ENCODE data around the gene SLC28A2. TPM values are rescaled to one million over a fixed set of nuclear protein-coding genes. Genes with fewer than 3 reads are reported as not detected.
"Not testable (repeated sequence)": the region's sequence is repeated elsewhere in the genome, so short reads cannot be mapped to it uniquely, and the experiment has no call there.

Gene SLC28A2
- total RNA-seq, 1 experiment from 2014 or later: not detected

DNA sequence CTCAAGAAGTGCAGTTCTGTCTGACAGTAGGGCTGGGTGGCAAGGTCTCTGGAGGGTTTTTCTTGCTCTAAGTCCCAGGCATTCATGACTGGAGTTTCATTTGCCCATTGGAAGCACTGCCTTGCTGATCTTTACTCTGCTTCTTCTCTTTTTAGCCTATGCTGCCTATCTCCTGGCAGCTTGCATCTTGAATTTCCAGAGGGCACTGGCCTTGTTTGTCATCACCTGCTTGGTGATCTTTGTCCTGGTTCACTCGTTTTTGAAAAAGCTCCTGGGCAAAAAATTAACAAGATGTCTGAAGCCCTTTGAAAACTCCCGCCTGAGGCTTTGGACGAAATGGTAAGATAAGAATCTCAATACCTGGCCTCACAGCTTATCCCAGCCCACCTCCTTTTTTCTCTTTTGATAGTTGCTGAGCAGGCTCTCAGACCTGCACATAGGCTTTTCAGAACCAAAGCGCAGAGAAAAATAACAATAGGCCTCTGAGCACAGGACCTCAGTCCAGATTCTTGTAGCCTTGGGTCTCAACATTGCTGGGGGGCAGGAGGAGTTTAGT, 10.9 kb downstream of the SLC28A2 start:
- DNase-seq (ENCODE audit: low spot score): no peak

DNA sequence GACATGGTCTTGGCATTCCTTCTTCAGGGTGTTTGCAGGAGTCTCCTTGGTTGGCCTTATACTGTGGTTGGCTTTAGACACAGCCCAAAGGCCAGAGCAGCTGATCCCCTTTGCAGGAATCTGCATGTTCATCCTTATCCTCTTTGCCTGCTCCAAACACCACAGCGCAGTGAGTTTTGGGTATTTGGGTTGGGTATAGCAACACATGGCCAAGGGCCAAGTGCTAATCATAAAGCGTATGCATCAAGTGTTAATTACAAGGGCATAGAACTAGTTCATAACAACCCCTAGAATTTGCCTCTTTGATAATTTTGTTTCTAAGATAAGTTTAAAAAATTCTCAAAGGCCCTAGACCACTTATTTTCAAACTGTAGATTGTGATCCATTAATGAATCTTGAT, 11.8 kb downstream of the SLC28A2 start:
- DNase-seq (ENCODE audit: low spot score): no peak

DNA sequence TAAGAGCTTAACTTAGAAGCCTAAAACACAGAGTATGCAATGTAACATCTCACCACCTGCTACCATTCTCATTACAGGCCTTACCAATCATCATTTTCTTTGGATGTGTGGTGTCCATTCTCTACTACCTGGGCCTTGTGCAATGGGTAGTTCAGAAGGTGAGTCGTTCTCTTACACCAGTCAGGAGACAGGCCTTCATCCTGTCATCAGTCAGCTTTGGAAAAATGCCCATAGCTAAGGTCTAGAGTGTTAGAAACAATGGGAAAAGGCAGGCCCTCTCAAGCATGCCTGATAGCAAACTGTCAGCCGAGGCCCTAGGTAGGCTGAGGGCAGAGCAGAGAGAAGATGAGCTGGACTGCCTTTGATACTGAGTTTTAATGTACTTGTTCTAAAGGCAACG, 13.5 kb downstream of the SLC28A2 start:
- no peak for DNase-seq (ENCODE audit: low spot score)

DNA sequence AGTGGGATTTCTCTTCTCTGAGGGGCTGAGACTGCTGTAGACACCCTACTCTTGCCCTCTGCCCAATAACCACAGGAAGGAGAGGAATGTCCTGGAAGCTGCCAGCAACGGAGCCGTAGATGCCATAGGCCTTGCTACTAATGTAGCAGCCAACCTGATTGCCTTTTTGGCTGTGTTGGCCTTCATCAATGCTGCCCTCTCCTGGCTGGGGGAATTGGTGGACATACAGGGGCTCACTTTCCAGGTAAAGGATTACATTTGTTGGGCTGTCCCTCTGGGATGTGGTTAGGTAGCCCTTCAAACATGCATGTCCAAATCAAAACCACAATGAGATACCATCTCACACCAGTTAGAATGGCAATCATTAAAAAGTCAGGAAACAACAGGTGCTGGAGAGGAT, 16.1 kb downstream of the SLC28A2 start:
- DNase-seq (ENCODE audit: low spot score): no peak

DNA sequence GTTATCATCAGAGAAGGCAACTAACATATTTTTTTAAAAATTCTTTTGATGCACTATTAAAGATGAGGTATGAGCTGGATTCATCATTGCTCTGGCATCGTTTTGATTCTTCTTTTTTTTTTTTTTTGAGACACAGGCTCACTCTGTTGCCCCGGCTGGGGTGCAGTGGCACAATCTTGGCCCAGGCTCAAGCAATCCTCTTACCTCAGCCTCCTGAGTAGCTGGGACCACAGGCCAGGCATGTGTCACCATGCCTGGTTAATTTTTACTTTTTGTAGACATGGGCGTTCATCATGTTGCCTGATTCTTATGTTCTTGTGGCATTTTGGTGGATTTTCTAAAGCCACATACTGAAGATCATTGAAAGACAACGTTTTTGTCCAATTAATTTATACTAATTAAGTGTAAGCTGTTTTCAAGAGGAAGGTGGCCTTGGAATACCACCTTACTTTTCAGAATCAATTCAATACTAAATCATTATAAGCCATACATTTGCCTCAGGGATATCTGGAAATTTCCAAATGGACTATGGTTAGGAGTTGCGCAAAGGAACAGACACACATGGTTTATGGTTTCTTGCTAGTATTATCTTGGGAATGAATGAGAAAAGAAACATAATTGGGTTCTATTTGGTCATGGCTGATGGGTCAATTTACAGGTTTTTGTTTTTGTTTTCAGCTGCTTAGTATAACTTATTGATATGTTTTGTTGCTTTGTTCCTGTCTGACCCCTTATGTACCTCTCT, 22.8 kb downstream of the SLC28A2 start:
- no peak for DNase-seq (ENCODE audit: low spot score)

DNA sequence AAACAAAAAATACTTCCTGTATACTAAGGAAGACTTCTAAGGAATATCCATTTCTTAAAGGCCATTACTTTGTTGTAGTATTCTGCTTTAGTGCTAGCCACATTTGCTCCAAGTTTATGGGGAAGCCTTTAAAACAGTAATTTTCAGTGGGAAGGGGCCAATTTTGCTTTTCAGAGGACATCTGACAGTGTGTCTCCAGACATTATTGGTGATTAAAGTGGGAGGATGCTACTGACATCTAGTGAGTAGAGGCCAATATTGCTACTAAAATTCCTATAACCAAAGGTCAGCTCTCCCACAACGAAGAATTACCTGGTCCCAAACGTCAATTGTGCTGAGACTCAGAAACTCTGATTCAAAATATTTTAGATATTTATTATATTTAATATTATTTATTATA, 24.8 kb downstream of the SLC28A2 start:
- peak; percentile 37 for DNase-seq (ENCODE audit: low spot score)

DNA sequence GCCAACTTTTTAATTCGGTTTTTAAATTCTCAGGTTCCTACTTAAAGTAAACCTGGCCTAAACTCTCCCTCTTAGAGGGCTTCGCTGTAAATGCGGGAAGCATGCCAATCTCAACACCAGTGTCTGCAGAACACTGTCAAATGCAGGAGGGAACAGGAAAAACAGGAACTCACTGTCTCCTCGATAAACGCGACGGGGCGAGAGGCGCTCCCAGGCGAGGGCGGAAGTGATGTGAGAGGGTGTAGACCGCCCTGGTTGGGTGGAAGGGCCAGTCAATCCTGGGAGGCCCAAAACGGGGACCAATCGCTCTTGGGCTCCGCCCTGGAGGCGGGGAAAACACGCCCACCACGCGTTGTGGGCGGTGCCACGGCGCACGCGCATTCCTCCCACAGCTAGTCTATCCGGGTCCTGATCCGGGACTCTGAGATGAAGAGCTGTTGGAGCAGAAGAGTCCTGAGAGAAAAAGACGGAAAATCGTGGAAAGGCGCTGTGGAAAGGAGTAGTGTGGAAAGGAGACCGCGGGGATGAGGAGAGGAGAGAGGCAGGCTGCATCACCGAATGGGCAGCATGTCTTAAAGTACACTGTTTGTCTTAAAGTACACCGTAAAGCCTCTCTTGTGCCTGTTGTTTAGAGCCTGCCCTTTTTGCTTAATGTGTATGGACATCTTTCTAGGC, 27.1 kb downstream of the SLC28A2 start:
- DNase-seq (ENCODE audit: low spot score): peak; percentile 97

DNA sequence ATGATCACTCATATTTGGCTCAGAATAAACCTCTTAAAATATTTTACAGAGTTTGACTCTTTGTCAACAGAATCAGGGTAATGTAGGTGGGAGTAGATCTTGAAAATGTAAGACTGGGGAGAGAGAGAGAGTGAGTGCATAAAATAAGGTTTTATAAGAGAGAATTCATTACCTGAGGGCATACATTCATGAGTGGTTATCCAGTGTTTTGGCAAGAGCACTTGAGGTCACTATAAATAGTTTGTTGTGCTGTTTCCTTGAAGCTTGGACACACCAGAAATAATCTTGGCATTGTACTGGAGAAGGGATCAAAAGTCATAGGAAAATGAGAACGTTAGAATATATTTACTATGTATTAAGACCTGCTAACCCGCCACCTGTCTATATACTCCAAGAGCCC, 33.4 kb downstream of the SLC28A2 start:
- DNase-seq (ENCODE audit: low spot score): no peak

DNA sequence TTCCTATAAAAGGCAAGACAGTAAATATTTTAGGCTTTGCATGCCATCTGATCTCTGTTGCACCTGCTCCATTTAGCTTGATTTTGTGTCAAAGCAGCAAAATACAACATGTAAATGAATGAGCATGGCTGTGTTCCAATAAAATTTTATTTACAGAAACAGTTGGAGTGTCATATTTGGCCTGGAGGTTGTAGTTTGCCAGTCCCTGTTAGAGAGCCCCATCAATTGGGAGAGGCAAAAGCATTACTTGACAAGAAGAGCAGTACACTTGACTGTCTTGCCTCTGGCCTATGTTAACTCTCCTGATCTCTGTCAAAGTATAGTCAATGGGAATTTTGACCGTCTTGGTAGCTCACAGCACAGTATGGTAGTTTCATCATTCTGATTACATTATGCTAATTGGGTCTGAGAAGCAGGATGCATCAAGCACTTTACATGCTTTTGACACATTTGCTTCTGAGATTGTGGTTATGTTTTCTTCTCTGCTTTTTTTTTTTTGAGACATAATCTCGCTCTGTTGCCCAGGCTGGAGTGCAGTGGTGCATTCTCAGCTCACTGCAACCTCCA, 35.4 kb downstream of the SLC28A2 start:
- DNase-seq (ENCODE audit: low spot score): no peak

DNA sequence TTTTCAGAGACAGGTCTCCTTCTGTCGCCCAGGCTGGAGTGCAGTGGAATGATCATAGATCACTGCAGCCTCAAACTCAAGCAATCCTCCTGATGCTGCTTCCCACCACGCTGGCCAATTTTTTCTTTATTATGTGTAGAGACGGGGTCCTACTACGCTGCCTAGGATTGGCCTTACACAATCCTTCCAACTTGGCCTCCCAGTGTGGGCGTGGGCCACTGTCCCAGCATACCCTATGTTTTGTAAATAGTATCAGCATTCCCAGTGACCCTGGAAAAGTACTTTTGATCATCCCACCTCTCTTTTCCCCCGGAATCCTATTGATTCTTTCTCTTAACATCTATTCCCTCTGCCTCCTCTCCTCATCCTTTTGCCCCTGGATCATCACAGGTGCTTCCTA, 36.9 kb downstream of the SLC28A2 start:
- DNase-seq (ENCODE audit: low spot score): no peak

DNA sequence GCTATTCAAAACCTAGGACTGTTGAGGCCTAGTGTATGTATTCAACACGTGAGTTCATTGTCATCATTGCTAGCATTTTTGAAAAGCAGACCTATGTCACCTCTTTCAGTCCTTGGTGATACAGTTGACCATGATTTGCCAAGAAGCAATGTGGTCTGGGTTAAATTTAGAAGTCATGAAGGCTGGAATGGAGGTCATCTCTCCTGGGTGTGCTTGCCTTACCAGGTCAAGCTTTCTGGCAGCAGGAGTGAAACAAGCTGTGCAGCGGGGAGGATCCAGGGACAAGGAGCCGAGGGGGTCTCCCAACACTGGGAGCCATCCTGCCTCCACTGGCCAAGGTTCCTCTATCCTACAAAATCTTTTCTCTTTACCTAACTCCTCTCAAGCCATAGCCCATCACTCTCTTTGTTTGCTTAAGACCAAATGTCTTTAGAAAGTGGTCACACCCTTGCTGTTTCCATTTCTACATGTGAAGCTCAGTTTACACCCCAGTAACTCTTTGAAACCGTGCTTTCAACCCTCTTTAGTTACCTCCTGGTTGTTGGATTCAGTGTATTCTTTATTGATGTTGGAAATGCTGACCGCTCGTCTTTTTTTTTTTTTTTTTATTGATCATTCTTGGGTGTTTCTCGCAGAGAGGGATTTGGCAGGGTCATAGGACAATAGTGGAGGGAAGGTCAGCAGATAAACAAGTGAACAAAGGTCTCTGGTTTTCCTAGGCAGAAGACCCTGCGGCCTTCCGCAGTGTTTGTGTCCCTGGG, 40.0 kb downstream of the SLC28A2 start:
- no peak for DNase-seq (ENCODE audit: low spot score)

DNA sequence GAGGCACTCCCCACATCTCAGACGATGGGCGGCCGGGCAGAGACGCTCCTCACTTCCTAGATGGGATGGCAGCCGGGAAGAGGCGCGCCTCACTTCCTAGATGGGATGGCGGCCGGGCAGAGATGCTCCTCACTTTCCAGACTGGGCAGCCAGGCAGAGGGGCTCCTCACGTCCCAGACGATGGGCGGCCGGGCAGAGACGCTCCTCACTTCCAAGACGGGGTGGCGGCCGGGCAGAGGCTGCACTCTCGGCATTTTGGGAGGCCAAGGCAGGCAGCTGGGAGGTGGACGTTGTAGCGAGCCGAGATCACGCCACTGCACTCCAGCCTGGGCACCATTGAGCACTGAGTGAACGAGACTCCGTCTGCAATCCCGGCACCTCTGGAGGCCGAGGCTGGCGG, 41.3 kb downstream of the SLC28A2 start:
- not testable (repeated sequence) for DNase-seq (ENCODE audit: low spot score)

DNA sequence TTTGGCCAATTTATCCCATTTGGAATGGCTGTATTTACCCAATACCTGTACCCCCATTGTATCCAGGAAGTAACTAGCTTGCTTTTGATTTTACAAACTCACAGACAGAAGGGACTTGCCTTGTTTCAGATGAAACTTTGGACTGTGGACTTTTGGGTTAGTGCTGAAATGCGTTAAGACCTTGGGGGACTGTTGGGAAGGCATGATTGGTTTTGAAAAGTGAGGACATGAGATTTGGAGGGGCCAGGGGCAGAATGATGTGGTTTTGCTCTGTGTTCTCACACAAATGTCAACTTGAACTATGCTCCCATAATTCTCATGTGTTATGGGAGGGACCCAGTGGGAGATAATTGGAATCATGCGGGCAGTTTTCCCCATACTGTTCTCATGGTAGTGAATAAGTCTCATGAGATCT, 46.9 kb downstream of the SLC28A2 start:
- DNase-seq (ENCODE audit: low spot score): not testable (repeated sequence)

DNA sequence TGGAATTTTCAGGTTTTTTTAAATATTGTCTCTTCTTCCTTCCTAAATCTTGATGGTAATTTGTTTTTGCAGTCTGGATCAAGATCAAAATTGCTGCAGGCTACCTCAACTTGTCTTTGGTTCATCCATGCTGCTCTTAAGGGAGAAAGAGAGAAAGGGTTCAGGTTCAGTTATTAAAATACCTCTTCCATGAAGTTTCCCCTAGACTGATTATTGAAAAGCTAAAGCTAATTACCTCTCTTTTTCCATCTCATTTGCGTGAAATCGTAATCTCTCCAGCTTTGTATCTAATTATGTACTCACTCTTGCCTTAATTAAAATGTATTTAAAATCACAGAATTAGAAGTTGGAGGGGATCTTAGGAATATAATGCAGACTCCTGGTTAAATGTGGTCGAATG, 52.7 kb downstream of the SLC28A2 start:
- DNase-seq (ENCODE audit: low spot score): no peak

DNA sequence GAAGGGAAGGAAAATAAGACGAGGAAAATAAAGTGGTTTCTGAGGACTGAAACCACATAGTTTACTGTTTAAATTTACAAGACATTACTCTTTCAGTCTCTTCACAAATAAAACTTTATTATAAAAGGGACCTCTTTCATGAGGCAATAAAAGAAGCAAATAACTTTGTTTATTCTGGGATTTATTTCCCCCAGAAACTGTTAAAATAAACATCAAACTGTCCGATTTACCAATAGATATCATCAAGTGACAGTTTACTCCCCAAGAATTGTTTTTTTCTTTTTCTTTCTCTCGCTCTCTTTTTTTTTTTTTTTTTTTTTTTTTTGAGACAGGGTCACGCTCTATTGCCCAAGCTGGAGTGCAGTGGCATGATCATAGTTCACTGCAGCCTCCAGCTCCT, 54.1 kb downstream of the SLC28A2 start:
- no peak for DNase-seq (ENCODE audit: low spot score)

DNA sequence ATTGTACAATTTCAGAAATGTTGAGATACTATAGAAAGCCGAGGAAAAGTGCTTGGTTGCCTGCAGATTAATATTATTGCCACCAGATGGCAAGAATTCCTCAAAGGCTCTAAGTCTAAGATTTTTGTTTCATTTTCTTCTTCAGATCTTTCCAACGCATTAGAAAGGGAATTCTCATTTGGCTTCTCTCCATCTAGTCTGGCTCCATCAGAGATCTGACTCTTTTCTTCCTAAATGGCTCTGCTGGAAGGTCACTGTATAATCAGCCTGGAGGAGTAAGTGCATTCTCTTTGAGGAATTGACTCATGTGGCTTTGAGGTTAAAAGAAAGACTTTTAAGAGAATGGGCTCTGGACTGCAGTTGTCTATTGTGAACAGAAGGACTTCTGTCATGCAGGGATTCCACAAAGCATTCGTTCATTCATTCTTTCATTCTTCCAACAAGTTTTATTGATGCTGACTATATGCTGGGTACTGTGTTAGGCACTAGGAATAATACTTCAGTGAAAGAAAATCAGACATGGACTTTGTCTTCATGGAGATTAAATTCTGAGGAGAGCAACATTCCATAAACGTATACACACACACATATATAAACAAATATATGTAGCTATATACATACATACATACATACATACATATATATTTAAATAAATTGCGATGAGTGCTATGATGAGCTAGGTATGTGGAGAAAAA, 55.3 kb downstream of the SLC28A2 start:
- DNase-seq (ENCODE audit: low spot score): peak; percentile 61

DNA sequence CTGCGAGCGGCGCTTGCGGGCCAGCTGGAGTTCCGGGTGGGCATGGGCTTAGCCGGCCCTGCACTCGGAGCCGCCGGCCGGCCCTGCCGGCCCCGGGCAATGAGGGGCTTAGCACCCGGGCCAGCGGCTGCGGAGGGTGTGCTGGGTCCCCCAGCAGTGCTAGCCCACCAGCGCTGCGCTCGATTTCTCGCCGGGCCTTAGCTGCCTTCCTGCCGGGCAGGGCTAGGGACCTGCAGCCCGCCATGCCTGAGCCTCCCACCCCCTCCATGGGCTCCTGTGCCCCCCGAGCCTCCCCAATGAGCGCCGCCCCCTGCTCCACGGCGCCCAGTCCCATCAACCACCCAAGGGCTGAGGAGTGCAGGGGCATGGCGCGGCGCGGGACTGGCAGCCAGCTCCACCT, 62.1 kb downstream of the SLC28A2 start:
- not testable (repeated sequence) for DNase-seq (ENCODE audit: low spot score)

DNA sequence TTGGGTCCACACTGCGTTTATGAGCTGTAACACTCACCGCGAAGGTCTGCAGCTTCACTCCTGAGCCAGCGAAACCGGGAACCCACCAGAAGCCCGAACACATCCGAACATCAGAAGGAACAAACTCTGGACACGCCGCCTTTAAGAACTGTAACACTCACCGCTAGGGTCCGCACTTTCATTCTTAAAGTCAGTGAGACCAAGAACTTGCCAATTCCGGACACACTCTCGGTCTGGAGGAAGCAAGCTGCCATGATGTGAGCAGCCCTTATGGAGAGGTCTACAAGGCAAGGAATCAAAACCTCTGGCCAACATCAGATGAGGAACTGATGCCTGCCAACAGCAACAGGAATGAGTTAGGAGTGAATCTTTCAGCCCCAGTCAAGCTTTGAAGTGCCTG, 62.9 kb downstream of the SLC28A2 start:
- DNase-seq (ENCODE audit: low spot score): no peak

DNA sequence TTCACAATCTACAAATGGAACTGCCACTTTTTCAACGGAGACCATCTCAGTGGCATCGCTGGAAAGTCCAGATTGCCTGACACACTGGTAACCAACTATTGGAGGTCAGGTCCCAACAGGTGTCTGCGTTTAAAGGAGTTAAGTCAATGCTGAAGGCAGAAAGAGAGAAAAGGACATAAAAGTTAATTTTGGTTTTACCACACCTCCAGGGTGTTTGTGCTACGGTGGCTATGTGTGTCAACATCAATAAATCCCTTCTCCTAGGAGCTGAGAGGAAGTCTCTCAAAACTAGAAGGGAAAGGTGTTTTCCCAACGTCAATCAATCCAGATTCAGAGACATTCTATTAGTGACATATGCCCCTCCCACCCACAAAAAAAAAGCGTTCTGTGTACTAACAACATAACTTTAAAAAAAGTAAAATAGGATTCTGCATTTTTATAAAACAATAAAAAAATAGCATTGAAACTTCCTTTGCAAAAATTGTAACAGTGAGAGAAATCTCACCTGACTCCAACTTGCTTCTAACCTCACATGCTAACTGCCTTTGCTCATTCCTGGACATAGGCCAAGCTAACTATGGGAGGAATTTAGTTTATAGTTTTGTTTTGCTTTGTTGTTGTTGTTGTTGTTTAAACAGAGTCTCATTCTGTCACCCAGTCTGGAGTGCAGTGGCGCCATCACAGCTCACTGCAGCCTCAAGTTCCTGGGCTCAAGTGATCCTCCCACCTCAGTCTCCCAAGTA, 67.6 kb downstream of the SLC28A2 start:
- DNase-seq (ENCODE audit: low spot score): no peak

DNA sequence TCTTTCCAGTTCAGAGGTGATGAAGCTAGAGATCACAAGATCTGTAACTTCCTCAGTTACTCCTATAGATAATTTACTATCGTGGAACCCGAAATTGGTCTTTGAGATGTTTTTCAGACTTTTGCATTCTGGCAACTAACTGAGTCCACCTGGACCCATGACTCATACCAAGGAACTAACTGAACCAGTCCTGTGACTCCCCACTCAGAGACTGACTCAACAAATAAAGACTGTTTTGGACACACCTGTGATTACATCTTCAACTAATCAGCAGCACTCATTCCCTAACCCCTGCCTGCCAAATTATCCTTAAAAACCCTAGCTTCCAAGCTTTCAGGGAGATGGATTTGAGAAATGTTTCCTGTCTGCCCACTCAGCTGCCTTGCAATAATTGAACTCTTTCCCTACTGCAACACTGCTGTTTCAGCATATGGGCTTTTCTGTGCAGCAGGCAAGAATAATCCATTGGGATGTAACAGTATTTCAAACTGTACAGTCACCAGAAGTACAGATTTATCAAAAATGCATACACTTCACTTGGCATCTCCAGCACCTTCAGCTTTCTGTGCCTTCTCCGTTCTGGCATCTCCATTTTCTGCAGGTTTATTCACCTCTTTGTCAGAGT, 68.7 kb downstream of the SLC28A2 start:
- no peak for DNase-seq (ENCODE audit: low spot score)
